Karpas-422 (cell line): ENCODE measurements around the gene BMPR1B. TPM values are rescaled to one million over a fixed set of nuclear protein-coding genes. Genes with fewer than 3 reads are reported as not detected.

Experiments used
- DNase-seq: peaks from one replicate; pipeline ENCODE4 v3.0.0-alpha.2; 2015
- H2AFZ ChIP-seq: fragments of 200-600 bp; sonication (generic); 2 replicates; pipeline ENCODE4 v1.6.1; 2014; ENCODE audit warnings: antibody characterized with exemption, low read length, mixed read lengths
- H3K27ac ChIP-seq: fragments of 200-600 bp; sonication (generic); 2 replicates; pipeline ENCODE4 v1.5.1; 2014; ENCODE audit warnings: mild to moderate bottlenecking, low read length, moderate library complexity
- H3K27me3 ChIP-seq: fragments of 200-600 bp; sonication (generic); 2 replicates; pipeline ENCODE4 v1.6.1; 2014; ENCODE audit warnings: low read length, mixed read lengths
- H3K36me3 ChIP-seq: fragments of 200-600 bp; sonication (generic); 2 replicates; pipeline ENCODE4 v1.6.1; 2014; ENCODE audit warnings: low read length, mixed read lengths; ENCODE audit not compliant: insufficient read depth
- H3K4me1 ChIP-seq: fragments of 200-600 bp; sonication (generic); 2 replicates; pipeline ENCODE4 v1.6.1; 2014; ENCODE audit warnings: mild to moderate bottlenecking, low read length, mixed read lengths
- H3K4me2 ChIP-seq: fragments of 200-600 bp; sonication (generic); 2 replicates; pipeline ENCODE4 v1.6.1; 2014; ENCODE audit warnings: low read length, low read depth, mild to moderate bottlenecking; ENCODE audit not compliant: poor library complexity, severe bottlenecking
- H3K4me3 ChIP-seq: fragments of 200-600 bp; sonication (generic); 2 replicates; pipeline ENCODE4 v1.5.1; 2014; ENCODE audit warnings: mild to moderate bottlenecking, antibody characterized with exemption, low read length, mixed read lengths
- H3K79me2 ChIP-seq: fragments of 200-600 bp; sonication (generic); 2 replicates; pipeline ENCODE4 v1.6.1; 2014; ENCODE audit warnings: mild to moderate bottlenecking, low read length, mixed read lengths
- H3K9ac ChIP-seq: fragments of 200-600 bp; sonication (generic); 2 replicates; pipeline ENCODE4 v1.6.0; 2014; ENCODE audit warnings: low read length
- H3K9me2 ChIP-seq: fragments of 200-600 bp; sonication (generic), shearing (Covaris generic); replicated peaks from 2 replicates; pipeline ENCODE4 v1.6.0; 2014; ENCODE audit warnings: mild to moderate bottlenecking, low read length, moderate library complexity; ENCODE audit not compliant: insufficient read depth
- H3K9me3 ChIP-seq: fragments of 300-700, 200-600 bp; sonication (generic); 2 replicates; pipeline ENCODE4 v1.6.1; 2014; ENCODE audit warnings: low read length, mixed read lengths
- H4K20me1 ChIP-seq: fragments of 200-600 bp; sonication (generic); 2 replicates; pipeline ENCODE4 v1.6.1; 2014; ENCODE audit warnings: mild to moderate bottlenecking, antibody characterized with exemption, low read length, low read depth; ENCODE audit not compliant: insufficient read depth
- total RNA-seq: library from RNA; depleted of rRNA; stranded (reverse); fragments of >200 nt; shearing (Covaris generic); gene quantifications from 2 replicates; pipeline ENCODE4 v1.2.3, GENCODE V29; 2014; ENCODE audit warnings: low replicate concordance

The BMPR1B gene
- total RNA-seq, 1 experiment from 2014 or later: not detected

DNA sequence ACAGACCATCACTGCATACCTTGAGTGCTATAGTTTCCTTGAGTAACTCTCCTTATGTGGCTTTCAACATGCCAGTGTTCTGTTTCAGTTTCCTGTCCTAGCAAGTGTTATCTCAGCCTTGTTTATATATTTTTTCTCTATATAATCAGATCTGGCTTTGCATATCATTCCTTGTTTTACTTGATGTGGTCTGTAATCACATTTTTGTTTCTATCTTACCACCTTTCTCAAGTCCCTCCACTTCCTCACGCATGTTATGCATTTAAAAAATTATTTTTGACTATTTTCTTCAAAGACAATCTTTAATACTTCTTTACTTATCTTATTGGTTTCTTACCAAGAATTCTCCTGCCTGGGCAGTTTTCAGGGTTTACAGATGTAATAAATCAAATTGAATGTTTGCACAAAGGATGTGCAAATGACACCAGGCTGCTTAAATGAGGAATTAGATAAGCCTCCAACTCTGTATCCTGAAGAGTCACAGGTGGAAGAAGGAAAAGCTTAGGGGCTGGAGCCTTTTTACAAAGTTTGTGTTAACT, 351.2 kb downstream of the BMPR1B start:
- no peaks in the 10 kb centered on the region for H3K36me3 ChIP-seq
- no peak overlapping the region for H3K27ac ChIP-seq
- no peak for DNase-seq
- H3K27me3 ChIP-seq: no peaks in the 10 kb centered on the region
- no peaks in the 10 kb centered on the region for H4K20me1 ChIP-seq
- no peak overlapping the region for H3K4me2 ChIP-seq
- H3K4me1 ChIP-seq: no peaks in the 10 kb centered on the region
- no peaks in the 10 kb centered on the region for H3K79me2 ChIP-seq
- H3K9me3 ChIP-seq: no peaks in the 10 kb centered on the region
- H3K4me3 ChIP-seq: no peak overlapping the region
- H2AFZ ChIP-seq: no peak overlapping the region
- no peaks in the 10 kb centered on the region for H3K9me2 ChIP-seq
- no peak overlapping the region for H3K9ac ChIP-seq

DNA sequence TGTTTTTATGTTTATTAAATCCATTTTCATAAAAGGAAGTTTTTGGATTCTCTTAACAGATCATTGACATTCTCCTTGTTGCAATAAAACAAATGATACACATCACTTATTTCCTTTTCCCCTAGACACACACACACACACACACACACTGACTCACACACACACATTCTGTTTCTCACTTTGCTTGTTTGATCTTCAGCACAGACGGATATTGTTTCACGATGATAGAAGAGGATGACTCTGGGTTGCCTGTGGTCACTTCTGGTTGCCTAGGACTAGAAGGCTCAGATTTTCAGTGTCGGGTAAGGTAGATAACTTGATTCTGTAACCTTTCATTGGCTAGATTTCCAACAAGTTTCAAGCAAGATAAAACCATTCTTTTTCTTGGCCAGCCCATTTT, 356.8 kb downstream of the BMPR1B start:
- Histone ChIP-seq H3K4me3 (no peak overlapping the region), H3K9me2 (no peaks in the 10 kb centered on the region)
- no peak for DNase-seq

DNA sequence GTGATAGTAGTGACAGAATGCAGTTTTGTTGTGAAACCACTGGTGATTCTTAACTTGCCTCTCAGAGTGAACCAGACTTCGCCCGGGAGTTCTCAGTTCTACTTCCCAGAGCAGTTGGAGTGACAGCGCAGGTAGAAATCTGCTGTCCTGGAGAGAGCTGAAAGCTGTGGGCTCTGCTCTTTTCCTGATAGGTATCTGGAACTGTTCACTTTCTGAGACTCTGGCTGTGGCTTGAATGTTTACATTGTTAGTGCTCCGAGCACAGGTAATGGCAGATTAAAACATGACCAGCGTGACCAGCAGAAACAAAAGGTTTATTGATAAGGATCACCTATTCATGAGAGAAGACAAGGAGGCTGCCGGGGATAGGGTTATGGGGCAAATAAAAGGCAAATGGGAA, 360.7 kb downstream of the BMPR1B start:
- Histone ChIP-seq H3K9ac (no peak overlapping the region), H3K4me2 (no peak overlapping the region), H3K27ac (no peak overlapping the region), H3K79me2 (no peaks in the 10 kb centered on the region), H2AFZ (no peak overlapping the region), H3K9me3 (no peaks in the 10 kb centered on the region), H3K4me1 (no peaks in the 10 kb centered on the region), H4K20me1 (no peaks in the 10 kb centered on the region), H3K36me3 (no peaks in the 10 kb centered on the region), H3K4me3 (no peak overlapping the region), H3K9me2 (no peaks in the 10 kb centered on the region), H3K27me3 (no peaks in the 10 kb centered on the region)
- no peak for DNase-seq

More for the DNA sequence above, 356.8 kb downstream of the BMPR1B start:
- Histone ChIP-seq H4K20me1 (no peaks in the 10 kb centered on the region), H3K79me2 (no peaks in the 10 kb centered on the region), H2AFZ (no peak overlapping the region), H3K27me3 (no peaks in the 10 kb centered on the region), H3K27ac (no peak overlapping the region), H3K9me3 (no peaks in the 10 kb centered on the region), H3K4me2 (no peak overlapping the region), H3K4me1 (no peaks in the 10 kb centered on the region), H3K9ac (no peak overlapping the region), H3K36me3 (no peaks in the 10 kb centered on the region)

DNA sequence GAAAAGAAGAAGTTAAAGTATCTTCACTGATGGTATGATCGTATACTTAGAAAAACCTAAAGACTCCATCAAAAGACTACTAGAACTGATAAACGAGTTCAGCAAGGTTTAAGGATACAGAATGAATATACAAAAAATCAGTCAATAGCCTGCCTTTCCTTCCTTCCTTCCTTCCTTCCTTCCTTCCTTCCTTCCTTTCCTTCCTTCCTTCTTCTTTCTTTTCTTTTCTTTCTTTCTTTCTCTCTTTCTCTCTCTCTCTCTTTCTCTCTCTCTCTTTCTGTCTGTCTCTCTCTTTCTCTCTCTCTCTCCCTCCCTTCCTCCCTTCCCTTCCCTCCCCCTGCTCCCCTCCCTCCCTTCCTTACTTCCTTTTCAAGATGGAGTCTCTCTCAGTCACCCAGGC, 362.7 kb downstream of the BMPR1B start:
- H2AFZ ChIP-seq: no peak overlapping the region
- no peak overlapping the region for H3K4me3 ChIP-seq
- H3K27ac ChIP-seq: no peak overlapping the region
- no peaks in the 10 kb centered on the region for H3K27me3 ChIP-seq
- no peaks in the 10 kb centered on the region for H3K4me1 ChIP-seq
- H3K9ac ChIP-seq: no peak overlapping the region
- no peaks in the 10 kb centered on the region for H3K79me2 ChIP-seq
- no peaks in the 10 kb centered on the region for H3K9me3 ChIP-seq
- no peaks in the 10 kb centered on the region for H3K36me3 ChIP-seq
- H4K20me1 ChIP-seq: no peaks in the 10 kb centered on the region
- no peak overlapping the region for H3K4me2 ChIP-seq
- no peaks in the 10 kb centered on the region for H3K9me2 ChIP-seq
- no peak for DNase-seq

DNA sequence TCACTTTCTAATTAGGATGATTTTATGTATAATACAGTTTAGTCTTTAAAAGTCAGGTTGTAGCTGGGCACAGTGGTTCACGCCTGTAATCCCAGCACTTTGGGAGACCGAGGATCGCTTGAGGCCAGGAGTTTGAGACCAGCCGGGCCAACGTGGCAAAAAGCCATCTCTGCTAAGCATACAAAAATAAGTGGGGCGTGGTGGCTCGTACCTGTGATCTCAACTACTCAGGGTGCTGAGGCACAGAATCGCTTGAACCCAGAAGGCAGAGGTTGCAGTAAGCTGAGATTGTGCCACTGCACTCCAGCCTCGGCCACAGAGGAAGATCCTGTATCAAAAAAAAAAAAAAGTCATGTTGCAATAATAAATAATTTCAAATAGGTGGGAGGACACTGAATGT, 364.2 kb downstream of the BMPR1B start:
- Histone ChIP-seq H3K9me3 (no peaks in the 10 kb centered on the region), H3K4me1 (no peaks in the 10 kb centered on the region), H3K4me3 (no peak overlapping the region), H3K27me3 (no peaks in the 10 kb centered on the region), H3K36me3 (no peaks in the 10 kb centered on the region), H3K27ac (no peak overlapping the region), H3K4me2 (no peak overlapping the region), H3K79me2 (no peaks in the 10 kb centered on the region), H4K20me1 (no peaks in the 10 kb centered on the region), H2AFZ (no peak overlapping the region), H3K9me2 (no peaks in the 10 kb centered on the region), H3K9ac (no peak overlapping the region)
- no peak for DNase-seq

DNA sequence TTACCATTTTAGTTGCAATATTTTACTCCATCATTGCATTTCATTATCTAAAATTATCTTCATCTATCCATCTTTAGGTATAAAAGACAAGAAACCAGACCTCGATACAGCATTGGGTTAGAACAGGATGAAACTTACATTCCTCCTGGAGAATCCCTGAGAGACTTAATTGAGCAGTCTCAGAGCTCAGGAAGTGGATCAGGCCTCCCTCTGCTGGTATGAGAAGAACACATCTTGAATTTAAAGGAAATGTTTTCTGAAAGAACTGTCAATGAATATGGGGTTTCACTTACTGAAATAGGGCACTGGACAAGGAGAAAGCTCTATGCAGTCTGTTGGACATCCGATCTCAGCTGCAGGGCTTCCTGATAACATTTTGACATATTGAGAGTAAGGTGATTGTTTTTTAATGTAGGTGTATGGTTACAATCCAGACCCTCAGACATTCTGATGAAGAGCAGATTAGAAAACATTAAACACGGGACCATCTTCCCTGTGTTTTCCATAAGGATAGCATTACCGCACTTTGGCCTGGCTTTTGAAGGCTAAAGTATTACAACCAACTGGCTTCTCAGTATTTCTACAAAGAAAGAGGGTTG, 367.2 kb downstream of the BMPR1B start:
- H2AFZ ChIP-seq: no peak overlapping the region

DNA sequence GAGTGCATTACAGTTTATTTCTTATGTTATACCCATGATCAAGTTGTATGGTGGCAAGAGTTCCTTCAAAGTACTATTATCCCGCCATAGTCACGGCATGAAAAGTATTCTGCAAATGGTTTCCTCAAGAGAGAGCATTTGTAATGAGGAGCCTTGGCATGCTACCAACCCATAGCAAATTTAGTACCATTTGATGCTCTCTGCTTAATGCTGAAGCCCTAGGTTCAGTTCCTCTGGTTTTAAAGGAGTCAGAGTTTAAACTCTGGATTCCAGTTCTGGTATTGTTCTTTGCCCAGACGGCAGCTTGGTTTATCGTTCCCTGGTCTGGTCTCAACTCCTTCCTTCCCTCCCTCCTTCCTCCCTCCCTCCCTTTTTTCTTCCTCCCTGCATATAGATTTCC, 371.3 kb downstream of the BMPR1B start:
- H3K9me3 ChIP-seq: no peaks in the 10 kb centered on the region
- no peak for DNase-seq
- H3K36me3 ChIP-seq: no peaks in the 10 kb centered on the region
- H2AFZ ChIP-seq: no peak overlapping the region
- H3K9ac ChIP-seq: no peak overlapping the region
- no peaks in the 10 kb centered on the region for H3K4me1 ChIP-seq
- H3K4me3 ChIP-seq: no peak overlapping the region
- no peaks in the 10 kb centered on the region for H3K79me2 ChIP-seq
- H3K27me3 ChIP-seq: no peaks in the 10 kb centered on the region
- H3K4me2 ChIP-seq: no peak overlapping the region
- H3K27ac ChIP-seq: no peak overlapping the region
- no peaks in the 10 kb centered on the region for H4K20me1 ChIP-seq
- no peaks in the 10 kb centered on the region for H3K9me2 ChIP-seq

More for the DNA sequence above, 367.2 kb downstream of the BMPR1B start:
- Histone ChIP-seq H3K4me1 (no peaks in the 10 kb centered on the region), H3K79me2 (no peaks in the 10 kb centered on the region), H3K36me3 (no peaks in the 10 kb centered on the region), H3K27me3 (no peaks in the 10 kb centered on the region), H3K9ac (no peak overlapping the region), H3K4me3 (no peak overlapping the region), H4K20me1 (no peaks in the 10 kb centered on the region), H3K9me3 (no peaks in the 10 kb centered on the region), H3K4me2 (no peak overlapping the region), H3K9me2 (no peaks in the 10 kb centered on the region), H3K27ac (no peak overlapping the region)
- no peak for DNase-seq

DNA sequence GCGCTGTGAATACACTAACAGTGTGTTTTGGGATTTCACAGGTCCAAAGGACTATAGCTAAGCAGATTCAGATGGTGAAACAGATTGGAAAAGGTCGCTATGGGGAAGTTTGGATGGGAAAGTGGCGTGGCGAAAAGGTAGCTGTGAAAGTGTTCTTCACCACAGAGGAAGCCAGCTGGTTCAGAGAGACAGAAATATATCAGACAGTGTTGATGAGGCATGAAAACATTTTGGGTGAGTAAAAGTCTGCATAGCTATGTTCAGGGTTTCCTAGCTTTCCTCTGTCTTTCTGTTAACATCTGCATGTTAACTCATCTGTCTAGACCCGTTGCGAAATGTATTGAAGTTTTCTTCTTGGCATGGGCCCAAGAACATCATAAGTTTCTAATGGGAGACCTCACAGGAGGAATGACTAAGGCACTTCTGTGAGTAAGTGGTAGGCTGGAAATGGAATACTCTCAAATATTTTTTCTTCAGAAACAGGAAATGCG, 372.1 kb downstream of the BMPR1B start:
- Histone ChIP-seq H3K79me2 (no peaks in the 10 kb centered on the region), H3K9me2 (no peaks in the 10 kb centered on the region), H4K20me1 (no peaks in the 10 kb centered on the region), H2AFZ (no peak overlapping the region), H3K4me3 (no peak overlapping the region), H3K27ac (no peak overlapping the region), H3K9me3 (no peaks in the 10 kb centered on the region), H3K4me1 (no peaks in the 10 kb centered on the region), H3K27me3 (no peaks in the 10 kb centered on the region), H3K4me2 (no peak overlapping the region), H3K9ac (no peak overlapping the region), H3K36me3 (no peaks in the 10 kb centered on the region)
- DNase-seq: no peak
